HG03378 (cell line): ENCODE results near the gene NRXN2.
"Not testable (repeated sequence)": the region's sequence is repeated elsewhere in the genome, so short reads cannot be mapped to it uniquely, and the experiment has no call there.

Source experiments
- ATAC-seq: cut with Tn5 transposase; IDR thresholded peaks from one replicate; pipeline ENCODE4 v1.9.1; 2021; ENCODE audit warnings: mild to moderate bottlenecking, moderate library complexity; ENCODE audit not compliant: unreplicated experiment

Gene NRXN2

GRCh38 chr11:64677441-64678023 is 45.5 kb downstream of the NRXN2 start:
- ATAC-seq, result no peak

GRCh38 chr11:64676261-64676615 is 46.8 kb downstream of the NRXN2 start:
- ATAC-seq, result no peak

- ATAC-seq, result no peak
These were observed 47.3 kb downstream of the NRXN2 start for GRCh38 chr11:64675450-64676260.

- no peak for ATAC-seq
These were observed 48.2 kb downstream of the NRXN2 start for GRCh38 chr11:64674774-64675173.

GRCh38 chr11:64673279-64673678 is 49.7 kb downstream of the NRXN2 start:
- no peak for ATAC-seq

- no peak for ATAC-seq
These were observed 50.1 kb downstream of the NRXN2 start for GRCh38 chr11:64672875-64673274.

- ATAC-seq, result no peak
These were observed 52.0 kb downstream of the NRXN2 start for GRCh38 chr11:64670975-64671374.

GRCh38 chr11:64667154-64667745 is 55.7 kb downstream of the NRXN2 start:
- ATAC-seq, result no peak

- no peak for ATAC-seq
These were observed 57.6 kb downstream of the NRXN2 start for GRCh38 chr11:64665411-64665821.

- ATAC-seq, result not testable (repeated sequence)
These were observed 58.6 kb downstream of the NRXN2 start for GRCh38 chr11:64664236-64664870.

GRCh38 chr11:64663656-64664055 is 59.3 kb downstream of the NRXN2 start:
- no peak for ATAC-seq

- no peak for ATAC-seq
These were observed 61.4 kb downstream of the NRXN2 start for GRCh38 chr11:64661614-64662013.

GRCh38 chr11:64661146-64661545 is 61.9 kb downstream of the NRXN2 start:
- ATAC-seq, result no peak

- no peak for ATAC-seq
These were observed 62.3 kb downstream of the NRXN2 start for GRCh38 chr11:64660706-64661105.

GRCh38 chr11:64660205-64660604 is 62.8 kb downstream of the NRXN2 start:
- no peak for ATAC-seq

- no peak for ATAC-seq
These were observed 63.4 kb downstream of the NRXN2 start for GRCh38 chr11:64659417-64660144.

GRCh38 chr11:64658265-64658664 is 64.7 kb downstream of the NRXN2 start:
- no peak for ATAC-seq

GRCh38 chr11:64656862-64657261 is 66.1 kb downstream of the NRXN2 start:
- ATAC-seq, result no peak

- ATAC-seq, result no peak
These were observed 66.9 kb downstream of the NRXN2 start for GRCh38 chr11:64655941-64656601.

GRCh38 chr11:64654958-64655541 is 67.9 kb downstream of the NRXN2 start:
- ATAC-seq, result no peak
